Endodermal cell (in vitro differentiated cells): Measurements from ENCODE around the gene PSMB3. TPM values are rescaled to one million over a fixed set of nuclear protein-coding genes. Genes with fewer than 3 reads are reported as not detected.

Experiments used
- DNase-seq: peaks from one replicate; pipeline ENCODE4 v3.0.0-alpha.2; 2017
- H3K27ac ChIP-seq: 2 replicates; pipeline ENCODE4 v1.5.1; 2013; ENCODE audit warnings: mild to moderate bottlenecking, low read depth, low read length, moderate library complexity
- H3K27me3 ChIP-seq: 2 replicates; pipeline ENCODE4 v1.6.1; 2013; ENCODE audit warnings: mild to moderate bottlenecking, low read length, moderate library complexity; ENCODE audit not compliant: insufficient read depth, control insufficient read depth, poor library complexity, severe bottlenecking
- H3K36me3 ChIP-seq: 2 replicates; pipeline ENCODE4 v1.7.0; 2013; ENCODE audit warnings: mild to moderate bottlenecking, low read length, moderate library complexity; ENCODE audit not compliant: control insufficient read depth, insufficient read depth
- H3K4me1 ChIP-seq: one replicate; pipeline ENCODE4 v1.7.0; 2013; ENCODE audit warnings: low read length; ENCODE audit not compliant: control insufficient read depth, insufficient read depth
- H3K4me3 ChIP-seq: 2 replicates; pipeline ENCODE4 v1.5.1; 2013; ENCODE audit warnings: mild to moderate bottlenecking, low read length, moderate library complexity
- H3K9ac ChIP-seq: 2 replicates; pipeline ENCODE4 v1.6.1; 2013; ENCODE audit warnings: mild to moderate bottlenecking, low read length, moderate library complexity; ENCODE audit not compliant: poor library complexity, severe bottlenecking; ENCODE audit errors: extremely low read depth
- H3K9me3 ChIP-seq: 2 replicates; pipeline ENCODE4 v1.6.1; 2013; ENCODE audit warnings: mild to moderate bottlenecking, low read length, moderate library complexity; ENCODE audit not compliant: control insufficient read depth
- H3K27ac Mint-ChIP-seq: 2 replicates; pipeline ENCODE4 v1.8.0; 2020; ENCODE audit warnings: mixed read lengths
- H3K27me3 Mint-ChIP-seq: 2 replicates; pipeline ENCODE4 v1.8.0; 2021; ENCODE audit warnings: mild to moderate bottlenecking, mixed read lengths; ENCODE audit not compliant: insufficient read depth
- H3K36me3 Mint-ChIP-seq: 2 replicates; pipeline ENCODE4 v1.8.0; 2020; ENCODE audit warnings: low read depth, mixed read lengths
- H3K4me1 Mint-ChIP-seq: 2 replicates; pipeline ENCODE4 v1.8.0; 2020; ENCODE audit warnings: mixed read lengths
- H3K4me3 Mint-ChIP-seq: 2 replicates; pipeline ENCODE4 v1.8.0; 2020; ENCODE audit warnings: mild to moderate bottlenecking, moderate library complexity, mixed read lengths
- H3K9me3 Mint-ChIP-seq: 2 replicates; pipeline ENCODE4 v1.8.0; 2020; ENCODE audit warnings: mild to moderate bottlenecking, mixed read lengths
- WGBS, 2 experiments: methylation state at CpG; one replicate each; pipeline versions ENCODE4 v1.1.5 to v1.1.7; 2013; ENCODE audit warnings: missing lambda C conversion rate in 2 of 2, mixed read lengths in 1 of 2; ENCODE audit not compliant: insufficient coverage in 1 of 2, insufficient read length in 1 of 2; 5-methylcytosine and 5-hydroxymethylcytosine counted together
- total RNA-seq, 2 donors: library from RNA; stranded (reverse); fragmentation: NEBNext Ultra II Directional in 1 of 2; extraction: Animal tissue kit (Norgen Biotek cat#: 25700) in 1 of 2; gene quantifications; 2 replicates in 1 of 2; 3 replicates in 1 of 2; pipeline ENCODE4 v1.2.1, GENCODE V29; 2021
- TF ChIP-seq, protein P1 (sequence below): fragments of 200-600 bp; sonication (generic); conservative IDR thresholded peaks from 2 replicates; pipeline ENCODE4 v1.5.0; 2021; ENCODE audit warnings: antibody characterized with exemption, mild to moderate bottlenecking

The PSMB3 gene
- total RNA-seq, 2 donors from 2014 or later = 192 to 244 TPM

GRCh38 chr17:38731526-38732294, 20.8 kb upstream of the PSMB3 start:
- peaks cover 36% of the 10 kb centered on the region for H3K36me3 ChIP-seq
- no peak overlapping the region for H3K27ac ChIP-seq
- H3K9me3 Mint-ChIP-seq = no peaks in the 10 kb centered on the region
- H3K4me1 ChIP-seq = peaks cover 3% of the 10 kb centered on the region
- H3K9ac ChIP-seq = no peak overlapping the region
- peaks cover 4% of the 10 kb centered on the region for H3K27me3 Mint-ChIP-seq
- no peak for DNase-seq
- peak overlapping the region; percentile 88 for H3K4me3 ChIP-seq
- H3K27ac Mint-ChIP-seq = peak overlapping the region; percentile 26
- TF ChIP-seq, protein P1, sequence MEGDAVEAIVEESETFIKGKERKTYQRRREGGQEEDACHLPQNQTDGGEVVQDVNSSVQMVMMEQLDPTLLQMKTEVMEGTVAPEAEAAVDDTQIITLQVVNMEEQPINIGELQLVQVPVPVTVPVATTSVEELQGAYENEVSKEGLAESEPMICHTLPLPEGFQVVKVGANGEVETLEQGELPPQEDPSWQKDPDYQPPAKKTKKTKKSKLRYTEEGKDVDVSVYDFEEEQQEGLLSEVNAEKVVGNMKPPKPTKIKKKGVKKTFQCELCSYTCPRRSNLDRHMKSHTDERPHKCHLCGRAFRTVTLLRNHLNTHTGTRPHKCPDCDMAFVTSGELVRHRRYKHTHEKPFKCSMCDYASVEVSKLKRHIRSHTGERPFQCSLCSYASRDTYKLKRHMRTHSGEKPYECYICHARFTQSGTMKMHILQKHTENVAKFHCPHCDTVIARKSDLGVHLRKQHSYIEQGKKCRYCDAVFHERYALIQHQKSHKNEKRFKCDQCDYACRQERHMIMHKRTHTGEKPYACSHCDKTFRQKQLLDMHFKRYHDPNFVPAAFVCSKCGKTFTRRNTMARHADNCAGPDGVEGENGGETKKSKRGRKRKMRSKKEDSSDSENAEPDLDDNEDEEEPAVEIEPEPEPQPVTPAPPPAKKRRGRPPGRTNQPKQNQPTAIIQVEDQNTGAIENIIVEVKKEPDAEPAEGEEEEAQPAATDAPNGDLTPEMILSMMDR = no peak
- no peaks in the 10 kb centered on the region for H3K27me3 ChIP-seq
- 97 to 99% methylated on average over 7 to 8 of the region's 8 CpGs for WGBS, 2 experiments
- peaks cover 24% of the 10 kb centered on the region for H3K36me3 Mint-ChIP-seq
- no peak overlapping the region for H3K4me3 Mint-ChIP-seq
- H3K9me3 ChIP-seq = no peaks in the 10 kb centered on the region
- H3K4me1 Mint-ChIP-seq = peaks cover 11% of the 10 kb centered on the region

- WGBS, 2 experiments = 94 to 98% methylated on average over 6 to 7 of the region's 7 CpGs
- Mint-ChIP-seq H3K36me3 (peaks cover 29% of the 10 kb centered on the region), H3K27ac (peak overlapping the region; percentile 39), H3K4me1 (peaks cover 11% of the 10 kb centered on the region), H3K9me3 (no peaks in the 10 kb centered on the region), H3K4me3 (no peak overlapping the region), H3K27me3 (peaks cover 4% of the 10 kb centered on the region)
- peak; percentile 42 for DNase-seq
- Histone ChIP-seq H3K4me1 (peaks cover 3% of the 10 kb centered on the region), H3K9me3 (no peaks in the 10 kb centered on the region), H3K27me3 (no peaks in the 10 kb centered on the region), H3K9ac (no peak overlapping the region), H3K36me3 (peaks cover 41% of the 10 kb centered on the region), H3K4me3 (no peak overlapping the region), H3K27ac (no peak overlapping the region)
- TF ChIP-seq, protein P1 = no peak
Measured at GRCh38 chr17:38732376-38733281, 19.9 kb upstream of the PSMB3 start.

GRCh38 chr17:38733282-38733981, 19.1 kb upstream of the PSMB3 start:
- H3K4me3 Mint-ChIP-seq = no peak overlapping the region
- Histone ChIP-seq H3K4me3 (no peak overlapping the region), H3K36me3 (peaks cover 48% of the 10 kb centered on the region), H3K27me3 (no peaks in the 10 kb centered on the region), H3K9me3 (no peaks in the 10 kb centered on the region), H3K27ac (no peak overlapping the region), H3K4me1 (peaks cover 3% of the 10 kb centered on the region), H3K9ac (no peak overlapping the region)
- peaks cover 37% of the 10 kb centered on the region for H3K36me3 Mint-ChIP-seq
- H3K4me1 Mint-ChIP-seq = peaks cover 11% of the 10 kb centered on the region
- peaks cover 2% of the 10 kb centered on the region for H3K27me3 Mint-ChIP-seq
- 89% methylated on average over 8 to 9 of the region's 9 CpGs for WGBS, 2 experiments
- TF ChIP-seq, protein P1 = no peak
- H3K27ac Mint-ChIP-seq = peak overlapping the region; percentile 46
- DNase-seq = no peak
- H3K9me3 Mint-ChIP-seq = no peaks in the 10 kb centered on the region
